ENCODE measurements around the gene GPC3.

The GPC3 gene

GRCh38 chrX:133538148-133538547, 447.2 kb downstream of the GPC3 start:
- TF ChIP-seq CTCF (IDR thresholded peaks at IDR 0.05; ENCODE audit: low read length) (no peak), EZH2 (IDR thresholded peaks at IDR 0.05; ENCODE audit: borderline replicate concordance, low read length) (no peak)
- Histone ChIP-seq H3K27me3 (ENCODE audit: insufficient read depth, low read length) (no peaks in the 10 kb centered on the region), H3K36me3 (ENCODE audit: insufficient read depth, low read length) (no peaks in the 10 kb centered on the region), H3K9me2 (ENCODE audit: low read depth, low read length) (no peaks in the 10 kb centered on the region), H2AFZ (ENCODE audit: low read length) (no peak overlapping the region), H3K9me3 (ENCODE audit: low read length) (no peaks in the 10 kb centered on the region), H3K4me3 (ENCODE audit: low read depth, low read length, poor library complexity, severe bottlenecking) (no peak overlapping the region), H3K9ac (ENCODE audit: low read length) (no peak overlapping the region), H3F3A (ENCODE audit: insufficient read depth, low read length) (no peaks in the 10 kb centered on the region), H3K4me2 (ENCODE audit: low read length) (no peak overlapping the region), H3K4me1 (ENCODE audit: insufficient read depth, low read length, severe bottlenecking) (no peaks in the 10 kb centered on the region), H3K27ac (ENCODE audit: low read depth, low read length, poor library complexity, severe bottlenecking) (no peak overlapping the region), H3K79me2 (ENCODE audit: insufficient read depth, low read length) (no peaks in the 10 kb centered on the region), H4K20me1 (ENCODE audit: insufficient read depth, low read length) (no peaks in the 10 kb centered on the region)

GRCh38 chrX:133537142-133537541, 448.3 kb downstream of the GPC3 start:
- H3K27ac ChIP-seq (ENCODE audit: low read depth, low read length, poor library complexity, severe bottlenecking) = no peak overlapping the region
- no peak overlapping the region for H3K4me2 ChIP-seq (ENCODE audit: low read length)
- H3K4me3 ChIP-seq (ENCODE audit: low read depth, low read length, poor library complexity, severe bottlenecking) = no peak overlapping the region
- no peak overlapping the region for H3K9ac ChIP-seq (ENCODE audit: low read length)
- H3K9me3 ChIP-seq (ENCODE audit: low read length) = no peaks in the 10 kb centered on the region
- no peaks in the 10 kb centered on the region for H3K79me2 ChIP-seq (ENCODE audit: insufficient read depth, low read length)
- H3K4me1 ChIP-seq (ENCODE audit: insufficient read depth, low read length, severe bottlenecking) = no peaks in the 10 kb centered on the region
- H2AFZ ChIP-seq (ENCODE audit: low read length) = no peak overlapping the region
- H4K20me1 ChIP-seq (ENCODE audit: insufficient read depth, low read length) = no peaks in the 10 kb centered on the region
- no peaks in the 10 kb centered on the region for H3K27me3 ChIP-seq (ENCODE audit: insufficient read depth, low read length)
- no peaks in the 10 kb centered on the region for H3K36me3 ChIP-seq (ENCODE audit: insufficient read depth, low read length)
- no peak for TF ChIP-seq EZH2 (IDR thresholded peaks at IDR 0.05; ENCODE audit: borderline replicate concordance, low read length)
- no peak for TF ChIP-seq CTCF (IDR thresholded peaks at IDR 0.05; ENCODE audit: low read length)
- no peaks in the 10 kb centered on the region for H3K9me2 ChIP-seq (ENCODE audit: low read depth, low read length)
- H3F3A ChIP-seq (ENCODE audit: insufficient read depth, low read length) = no peaks in the 10 kb centered on the region

GRCh38 chrX:133535066-133535465, 450.3 kb downstream of the GPC3 start:
- Histone ChIP-seq H3K4me3 (ENCODE audit: low read depth, low read length, poor library complexity, severe bottlenecking) (no peak overlapping the region), H3K27me3 (ENCODE audit: insufficient read depth, low read length) (no peaks in the 10 kb centered on the region), H3K27ac (ENCODE audit: low read depth, low read length, poor library complexity, severe bottlenecking) (no peak overlapping the region), H3K4me1 (ENCODE audit: insufficient read depth, low read length, severe bottlenecking) (no peaks in the 10 kb centered on the region), H2AFZ (ENCODE audit: low read length) (no peak overlapping the region), H3K9ac (ENCODE audit: low read length) (no peak overlapping the region), H4K20me1 (ENCODE audit: insufficient read depth, low read length) (no peaks in the 10 kb centered on the region), H3K79me2 (ENCODE audit: insufficient read depth, low read length) (no peaks in the 10 kb centered on the region), H3K9me3 (ENCODE audit: low read length) (no peaks in the 10 kb centered on the region), H3K36me3 (ENCODE audit: insufficient read depth, low read length) (no peaks in the 10 kb centered on the region), H3K4me2 (ENCODE audit: low read length) (no peak overlapping the region), H3K9me2 (ENCODE audit: low read depth, low read length) (no peaks in the 10 kb centered on the region), H3F3A (ENCODE audit: insufficient read depth, low read length) (no peaks in the 10 kb centered on the region)
- no peak for TF ChIP-seq CTCF (IDR thresholded peaks at IDR 0.05; ENCODE audit: low read length)
- no peak for TF ChIP-seq EZH2 (IDR thresholded peaks at IDR 0.05; ENCODE audit: borderline replicate concordance, low read length)
